Activated T-cell treated with anti-CD3 and anti-CD28 coated beads, Interleukin-2, amount 50 U/mL, for 1 hour (primary cell): ENCODE data around the gene KCNT1.

Source experiments
- DNase-seq: peaks from one replicate; pipeline ENCODE4 v3.0.0-alpha.2; 2020

The KCNT1 gene

DNA sequence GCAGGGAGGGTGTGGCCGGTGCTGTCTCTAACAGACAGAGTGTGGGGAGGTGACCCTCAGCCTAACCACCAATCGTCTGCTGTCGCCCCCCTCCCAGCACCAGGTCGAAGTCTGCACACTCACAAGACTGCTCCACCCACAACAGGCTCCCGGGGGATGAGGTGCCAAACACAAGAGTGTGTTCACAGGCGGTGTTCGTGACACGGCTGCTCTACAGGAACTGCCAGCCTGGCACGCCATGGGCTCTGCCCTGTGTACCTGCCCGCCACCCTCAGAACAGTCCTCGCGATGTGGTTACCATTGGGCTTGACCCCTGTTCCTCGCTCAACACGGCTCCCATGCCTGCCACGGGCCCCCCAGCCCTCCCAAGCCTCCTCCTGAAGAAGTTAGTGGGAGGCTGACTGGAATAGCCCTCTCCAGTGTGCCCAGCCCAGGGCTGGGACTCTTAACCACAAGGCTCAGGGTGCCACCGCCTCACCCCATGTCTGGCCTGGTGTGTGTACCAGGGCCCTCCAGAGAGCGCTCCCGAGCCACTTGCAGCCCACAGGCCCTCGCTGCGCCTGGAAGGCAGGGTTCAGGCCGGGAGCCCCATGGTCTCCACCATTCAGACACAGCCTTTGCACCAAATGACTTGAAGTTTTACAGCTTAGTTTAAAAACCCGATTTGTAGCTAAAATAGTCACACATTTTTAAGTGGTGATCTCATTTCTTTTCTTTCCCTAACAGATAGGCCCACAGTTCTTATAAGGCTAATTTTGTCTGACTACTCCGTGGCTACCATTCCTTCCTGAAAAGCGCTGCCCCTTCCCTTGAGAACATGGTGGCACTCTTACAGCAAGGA is 102.8 kb downstream of the KCNT1 start:
- no peak for DNase-seq

- DNase-seq: no peak
Observed at GRCh38 chr9:135805422-135806022, 103.5 kb downstream of the KCNT1 start.

GRCh38 chr9:135809166-135809565 is 107.2 kb downstream of the KCNT1 start:
- DNase-seq: no peak

DNA sequence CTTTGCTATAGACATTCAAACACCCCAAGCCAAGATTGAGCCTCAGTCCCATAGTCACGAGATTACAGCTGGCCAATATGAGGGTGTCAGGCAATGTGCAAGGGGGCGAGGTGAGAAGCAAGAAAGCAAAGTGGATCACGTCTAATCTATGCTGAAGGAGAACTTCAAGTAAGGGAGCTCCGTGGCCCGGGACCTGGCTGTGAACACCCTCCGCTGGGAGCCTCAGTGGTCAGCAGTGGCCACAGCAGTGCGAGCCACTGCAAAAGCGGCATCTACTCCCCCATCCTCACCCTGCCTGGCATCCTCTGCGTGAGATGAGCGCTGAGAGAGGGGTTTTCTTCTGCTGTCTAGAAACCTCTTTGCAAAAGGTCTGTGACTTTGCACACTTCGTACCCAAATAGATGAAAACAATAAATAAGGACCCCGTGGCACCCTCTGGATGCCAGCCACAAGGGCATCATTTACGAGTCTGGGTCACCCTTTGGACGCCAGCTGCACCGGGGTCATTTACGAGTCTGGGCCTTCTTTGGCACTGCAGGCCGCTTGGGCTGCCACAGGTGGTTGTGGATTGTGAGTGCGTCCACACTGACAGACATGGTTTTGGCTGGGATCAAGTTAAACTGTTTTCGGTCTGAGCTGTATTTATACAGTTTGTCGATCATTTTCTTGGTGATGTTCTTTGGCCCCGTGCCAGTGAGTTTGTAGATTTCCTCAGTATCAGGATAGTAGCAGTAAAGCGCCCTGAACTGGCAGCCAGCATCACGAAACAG is 109.0 kb downstream of the KCNT1 start:
- no peak for DNase-seq

- DNase-seq: no peak
Observed at GRCh38 chr9:135811801-135812200, 109.8 kb downstream of the KCNT1 start.

DNA sequence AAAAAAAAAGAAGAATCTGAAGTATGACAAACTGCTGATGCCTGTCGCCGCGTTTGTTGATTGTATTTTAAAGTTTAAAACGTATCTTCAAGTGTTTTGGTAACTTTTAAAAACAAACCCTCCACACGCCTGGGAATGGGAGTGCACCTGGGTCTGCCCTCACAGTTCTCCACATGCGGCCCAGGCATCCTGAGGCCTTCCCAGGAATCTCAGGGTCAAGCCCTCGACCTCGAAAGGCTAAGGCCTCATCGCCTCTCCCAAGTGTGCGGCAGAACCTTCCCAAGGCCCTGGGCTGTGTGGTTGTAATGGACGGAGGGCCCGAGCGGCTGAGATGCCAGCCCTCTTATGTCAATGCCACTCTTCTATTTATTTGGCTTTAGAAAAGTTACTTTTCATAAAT is 111.0 kb downstream of the KCNT1 start:
- no peak for DNase-seq

- DNase-seq: no peak
Observed at GRCh38 chr9:135813671-135814290, 111.8 kb downstream of the KCNT1 start.

GRCh38 chr9:135814421-135815095 is 112.6 kb downstream of the KCNT1 start:
- DNase-seq: no peak

- DNase-seq: no peak
Observed at GRCh38 chr9:135815413-135815812, 113.4 kb downstream of the KCNT1 start.

DNA sequence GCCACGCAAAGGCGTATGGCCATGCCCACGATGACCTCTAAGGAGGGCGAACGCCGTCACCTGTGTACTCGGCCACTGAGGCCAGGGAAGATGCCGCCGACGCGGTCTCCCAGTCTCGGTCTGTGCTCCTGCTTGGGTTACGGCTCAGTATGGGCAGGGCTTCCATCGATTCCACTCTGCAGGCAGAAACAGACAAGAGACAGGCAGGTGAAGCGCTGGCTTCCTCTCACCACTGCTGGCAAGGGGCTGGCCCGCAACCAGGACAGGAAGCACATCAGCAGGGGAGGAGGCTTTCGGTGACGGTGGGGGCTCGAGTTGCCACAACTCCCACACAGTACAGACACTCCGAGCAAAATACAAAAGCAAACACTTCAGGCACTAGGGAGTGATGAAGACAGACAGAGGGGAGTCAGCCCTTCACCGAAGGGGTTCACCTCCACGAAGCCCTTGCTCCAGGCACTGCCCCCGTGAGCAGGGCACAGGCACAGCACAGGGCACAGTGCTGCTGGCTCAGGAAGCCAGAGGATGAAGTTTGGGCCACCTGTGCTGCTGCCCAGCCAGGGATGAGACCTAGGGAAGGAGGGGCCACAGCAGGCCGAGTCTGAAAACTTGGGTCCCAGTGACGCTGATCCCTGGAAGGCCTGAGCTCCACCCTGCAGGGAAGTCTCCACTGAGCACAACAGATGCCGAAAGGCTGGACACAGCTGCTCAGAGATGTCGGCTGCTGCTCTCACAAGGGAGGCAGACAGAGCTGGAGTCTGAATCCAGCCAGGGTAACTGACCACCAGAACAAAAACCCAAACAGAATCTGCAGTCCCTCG is 114.1 kb downstream of the KCNT1 start:
- no peak for DNase-seq

DNA sequence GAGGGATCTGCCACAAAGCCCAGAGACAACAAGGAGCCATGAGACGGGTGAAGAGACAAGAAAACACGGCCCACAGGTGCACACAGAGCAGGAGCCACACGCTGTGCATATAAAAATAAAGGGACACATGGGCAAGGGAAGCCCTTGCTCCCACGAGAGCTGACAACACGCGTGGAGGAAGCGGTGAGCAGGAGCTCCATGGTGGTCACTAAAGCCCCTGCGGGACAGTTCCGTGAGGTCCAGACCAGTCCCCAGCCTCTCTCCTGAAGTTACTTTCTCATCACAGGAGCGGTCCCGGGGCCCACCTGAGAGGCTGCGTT is 114.6 kb downstream of the KCNT1 start:
- no peak for DNase-seq

DNA sequence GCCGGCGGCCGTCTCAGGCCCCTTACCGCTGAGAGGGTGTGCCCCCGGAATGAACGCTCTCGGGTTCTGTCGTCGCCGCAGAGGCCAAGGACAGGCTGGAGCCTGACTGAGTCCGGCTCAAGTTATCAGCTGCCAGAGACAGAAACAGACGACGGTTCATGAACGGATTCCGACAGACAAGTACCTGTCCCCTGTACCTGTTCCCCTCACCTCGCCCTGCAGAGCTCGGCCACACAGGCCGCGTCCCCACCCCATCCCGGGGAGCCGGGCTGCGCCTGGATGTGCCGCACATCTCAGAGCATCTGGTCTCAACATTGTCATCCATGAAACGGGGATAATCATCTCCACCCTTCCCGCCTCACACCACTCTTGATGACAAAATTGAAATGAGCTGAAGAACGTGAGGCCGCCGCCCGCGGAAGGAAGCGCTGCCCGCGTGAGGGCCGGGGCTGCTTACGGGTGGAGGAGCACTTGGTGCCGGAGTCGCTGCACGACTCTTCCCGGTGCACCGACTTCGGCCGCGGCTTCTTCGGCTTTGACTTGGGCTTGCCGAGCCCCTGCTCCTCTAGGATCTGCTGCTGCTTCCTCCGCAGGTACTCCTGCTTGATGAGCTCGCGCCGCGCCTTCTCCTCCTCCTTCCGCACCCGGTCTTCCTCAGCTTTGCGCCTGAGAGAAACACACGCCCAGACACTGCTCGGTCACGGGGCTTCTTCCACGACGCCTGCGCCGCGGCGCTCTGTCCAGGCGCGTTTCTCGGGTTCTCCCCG is 116.1 kb downstream of the KCNT1 start:
- no peak for DNase-seq

DNA sequence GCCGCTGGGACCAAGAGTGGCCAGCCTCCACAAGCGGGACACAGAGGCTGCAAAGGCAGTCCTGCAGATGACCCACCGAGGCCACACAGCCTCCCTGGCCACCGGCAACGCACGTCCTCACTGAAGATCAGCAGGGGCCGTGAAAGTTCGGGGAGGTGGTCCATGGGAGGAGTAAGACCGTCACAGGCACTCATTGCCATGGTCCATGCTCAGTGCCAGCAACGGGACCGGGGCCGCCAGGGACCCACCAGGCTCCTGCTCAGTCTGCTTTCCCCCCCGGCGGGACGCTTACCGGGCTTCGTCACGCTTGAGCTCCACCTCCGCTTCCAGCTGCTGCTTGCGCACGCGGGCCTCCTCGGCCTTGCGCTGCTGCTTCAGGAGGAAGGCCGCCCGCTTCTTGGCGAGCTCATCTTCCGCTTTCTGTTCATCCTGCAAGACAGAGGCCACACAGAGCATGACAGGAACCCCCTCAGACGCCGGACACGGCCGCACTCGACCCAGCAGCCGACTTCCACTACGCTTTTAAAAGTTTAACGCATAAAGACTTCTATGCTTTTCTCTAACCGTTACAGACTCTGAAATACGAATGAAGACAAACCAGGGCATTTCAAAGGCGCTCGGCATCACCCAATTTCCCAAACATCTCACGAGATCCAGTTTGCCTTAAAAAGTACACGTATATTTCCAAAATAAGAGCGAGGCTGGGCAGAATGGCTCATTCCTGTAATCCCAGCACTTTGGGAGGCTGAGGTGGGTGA is 116.9 kb downstream of the KCNT1 start:
- no peak for DNase-seq

DNA sequence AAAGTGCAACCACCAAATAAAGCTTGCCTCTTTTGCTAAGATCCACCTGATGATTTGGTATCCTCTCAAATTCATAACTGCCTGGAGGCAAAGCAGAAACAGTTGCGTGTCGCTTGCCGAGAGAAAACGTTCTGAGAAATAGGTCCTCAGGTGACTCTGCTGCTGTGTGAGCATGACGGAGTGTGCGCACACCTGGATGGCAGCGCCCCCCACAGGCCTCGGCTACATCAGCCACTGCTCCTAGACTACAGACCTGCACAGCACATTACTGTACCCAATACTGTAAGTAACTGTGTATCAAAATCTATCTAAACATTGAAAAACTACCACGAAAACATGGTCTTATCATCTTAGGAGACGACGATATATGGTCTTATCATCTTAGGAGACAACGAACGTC is 117.9 kb downstream of the KCNT1 start:
- DNase-seq: no peak

- DNase-seq: no peak
Observed at GRCh38 chr9:135820661-135821060, 118.7 kb downstream of the KCNT1 start.

DNA sequence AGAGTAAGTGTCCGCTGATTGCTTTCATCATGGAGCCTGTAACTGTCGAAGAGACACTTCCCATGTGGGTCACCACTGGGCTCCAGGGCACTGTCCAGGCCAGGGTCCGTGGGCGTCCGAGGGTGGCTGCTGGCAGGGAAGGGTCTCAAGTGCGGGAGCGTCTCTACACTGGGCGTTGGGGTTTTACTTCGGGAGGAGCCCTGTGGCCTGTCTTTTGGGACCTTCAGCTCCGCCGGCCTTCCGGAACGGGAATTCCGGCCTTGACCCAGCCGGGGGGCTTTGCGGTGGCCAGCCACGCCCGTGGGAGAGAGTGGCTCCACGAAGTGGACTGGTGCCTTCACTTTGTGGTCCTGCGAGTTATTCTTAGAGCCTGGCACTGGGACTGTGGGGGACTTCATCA is 119.1 kb downstream of the KCNT1 start:
- no peak for DNase-seq

GRCh38 chr9:135821733-135822373 is 119.9 kb downstream of the KCNT1 start:
- DNase-seq: no peak

- DNase-seq: no peak
Observed at GRCh38 chr9:135822374-135822755, 120.4 kb downstream of the KCNT1 start.

GRCh38 chr9:135823036-135823435 is 121.1 kb downstream of the KCNT1 start:
- no peak for DNase-seq
